Measurements from ENCODE around the gene ZGRF1. TPM values are rescaled to one million over a fixed set of nuclear protein-coding genes. Genes with fewer than 3 reads are reported as not detected.
"Not testable (repeated sequence)": the region's sequence is repeated elsewhere in the genome, so short reads cannot be mapped to it uniquely, and the experiment has no call there.

The ZGRF1 gene
- total RNA-seq, 1 donor = 15.1 TPM

DNA sequence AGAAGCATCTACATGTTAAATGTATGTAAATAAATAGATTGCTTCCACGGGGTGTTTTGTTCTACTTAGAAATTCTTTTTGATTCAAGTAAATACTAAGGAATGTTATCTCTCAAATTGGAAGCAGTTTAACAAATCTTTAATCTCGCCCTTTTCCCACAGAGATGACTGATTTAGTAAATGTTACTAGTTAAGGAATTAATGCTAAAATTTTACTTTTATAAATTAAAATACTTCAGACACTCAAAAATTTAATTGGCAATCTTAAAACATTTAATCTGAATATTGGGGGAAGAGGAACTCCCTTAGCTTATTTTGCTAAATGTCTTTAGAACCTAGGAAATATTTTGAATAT is 12.3 kb upstream of the ZGRF1 start:
- no peak for DNase-seq (ENCODE audit: low read depth)
- TF ChIP-seq, protein P1, sequence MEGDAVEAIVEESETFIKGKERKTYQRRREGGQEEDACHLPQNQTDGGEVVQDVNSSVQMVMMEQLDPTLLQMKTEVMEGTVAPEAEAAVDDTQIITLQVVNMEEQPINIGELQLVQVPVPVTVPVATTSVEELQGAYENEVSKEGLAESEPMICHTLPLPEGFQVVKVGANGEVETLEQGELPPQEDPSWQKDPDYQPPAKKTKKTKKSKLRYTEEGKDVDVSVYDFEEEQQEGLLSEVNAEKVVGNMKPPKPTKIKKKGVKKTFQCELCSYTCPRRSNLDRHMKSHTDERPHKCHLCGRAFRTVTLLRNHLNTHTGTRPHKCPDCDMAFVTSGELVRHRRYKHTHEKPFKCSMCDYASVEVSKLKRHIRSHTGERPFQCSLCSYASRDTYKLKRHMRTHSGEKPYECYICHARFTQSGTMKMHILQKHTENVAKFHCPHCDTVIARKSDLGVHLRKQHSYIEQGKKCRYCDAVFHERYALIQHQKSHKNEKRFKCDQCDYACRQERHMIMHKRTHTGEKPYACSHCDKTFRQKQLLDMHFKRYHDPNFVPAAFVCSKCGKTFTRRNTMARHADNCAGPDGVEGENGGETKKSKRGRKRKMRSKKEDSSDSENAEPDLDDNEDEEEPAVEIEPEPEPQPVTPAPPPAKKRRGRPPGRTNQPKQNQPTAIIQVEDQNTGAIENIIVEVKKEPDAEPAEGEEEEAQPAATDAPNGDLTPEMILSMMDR (IDR thresholded peaks at IDR 0.05; ENCODE audit: insufficient read depth, low read depth, low read length) = no peak
- no peak overlapping the region for H3K4me3 ChIP-seq (ENCODE audit: low read depth, low read length)

DNA sequence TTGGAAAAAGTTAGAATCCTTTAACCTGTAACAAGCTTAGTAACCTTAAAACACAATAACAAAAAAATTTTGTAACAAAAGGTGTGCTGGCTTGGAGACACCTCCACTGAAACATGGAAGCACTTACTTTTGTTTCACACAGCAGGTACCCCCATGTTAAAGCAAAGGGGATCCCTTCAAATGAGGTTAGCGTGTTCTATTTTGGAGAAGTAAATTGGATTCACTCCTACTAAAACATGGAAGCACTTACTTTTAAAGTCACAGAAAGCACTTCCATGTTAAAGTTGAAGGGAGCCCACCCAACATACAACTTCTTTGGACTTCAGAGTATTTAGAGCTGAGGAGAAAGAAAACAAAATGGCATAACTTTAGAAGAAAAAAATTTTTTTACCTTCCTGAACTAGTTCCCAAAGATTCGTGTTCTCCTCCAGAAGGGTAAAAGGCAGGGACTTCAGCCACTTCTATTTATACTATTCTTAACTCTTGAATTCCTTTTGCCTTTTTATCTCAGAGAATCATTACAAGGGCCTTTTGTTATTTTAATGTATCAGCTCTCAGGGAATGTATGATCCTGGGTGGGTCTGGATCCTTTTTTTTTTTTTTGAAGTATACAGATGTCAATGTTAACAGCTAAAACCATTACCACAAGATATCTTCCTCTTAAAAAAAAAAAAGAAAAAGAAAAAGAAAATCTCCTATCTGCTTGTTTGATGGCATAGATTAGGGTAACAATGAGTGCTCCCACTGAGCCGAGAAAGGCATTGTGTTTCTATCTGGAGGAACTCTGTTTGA is 11.8 kb upstream of the ZGRF1 start:
- TF ChIP-seq, protein P1 (IDR thresholded peaks at IDR 0.05; ENCODE audit: insufficient read depth, low read depth, low read length) = no peak
- no peak for DNase-seq (ENCODE audit: low read depth)
- no peak overlapping the region for H3K4me3 ChIP-seq (ENCODE audit: low read depth, low read length)

DNA sequence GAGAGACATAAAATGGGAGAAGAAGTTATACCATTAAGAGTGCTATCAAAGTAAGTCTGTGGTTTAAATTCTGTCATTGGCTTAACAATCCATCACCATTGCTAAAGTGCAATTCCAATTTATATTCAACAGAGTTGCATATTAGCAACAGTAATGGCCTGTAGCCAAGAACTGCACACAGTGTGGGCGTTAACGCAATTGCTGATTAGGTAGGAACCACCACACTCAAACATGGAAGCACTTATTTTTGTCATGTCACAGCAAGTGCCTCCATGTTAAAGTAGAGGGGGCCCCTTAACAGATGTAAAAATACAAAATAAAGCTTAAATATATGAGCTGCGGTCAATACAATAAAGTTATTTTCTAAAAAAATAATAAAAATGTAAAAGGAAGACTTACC is 11.1 kb upstream of the ZGRF1 start:
- TF ChIP-seq, protein P1 (IDR thresholded peaks at IDR 0.05; ENCODE audit: insufficient read depth, low read depth, low read length) = no peak
- H3K4me3 ChIP-seq (ENCODE audit: low read depth, low read length) = no peak overlapping the region
- no peak for DNase-seq (ENCODE audit: low read depth)

DNA sequence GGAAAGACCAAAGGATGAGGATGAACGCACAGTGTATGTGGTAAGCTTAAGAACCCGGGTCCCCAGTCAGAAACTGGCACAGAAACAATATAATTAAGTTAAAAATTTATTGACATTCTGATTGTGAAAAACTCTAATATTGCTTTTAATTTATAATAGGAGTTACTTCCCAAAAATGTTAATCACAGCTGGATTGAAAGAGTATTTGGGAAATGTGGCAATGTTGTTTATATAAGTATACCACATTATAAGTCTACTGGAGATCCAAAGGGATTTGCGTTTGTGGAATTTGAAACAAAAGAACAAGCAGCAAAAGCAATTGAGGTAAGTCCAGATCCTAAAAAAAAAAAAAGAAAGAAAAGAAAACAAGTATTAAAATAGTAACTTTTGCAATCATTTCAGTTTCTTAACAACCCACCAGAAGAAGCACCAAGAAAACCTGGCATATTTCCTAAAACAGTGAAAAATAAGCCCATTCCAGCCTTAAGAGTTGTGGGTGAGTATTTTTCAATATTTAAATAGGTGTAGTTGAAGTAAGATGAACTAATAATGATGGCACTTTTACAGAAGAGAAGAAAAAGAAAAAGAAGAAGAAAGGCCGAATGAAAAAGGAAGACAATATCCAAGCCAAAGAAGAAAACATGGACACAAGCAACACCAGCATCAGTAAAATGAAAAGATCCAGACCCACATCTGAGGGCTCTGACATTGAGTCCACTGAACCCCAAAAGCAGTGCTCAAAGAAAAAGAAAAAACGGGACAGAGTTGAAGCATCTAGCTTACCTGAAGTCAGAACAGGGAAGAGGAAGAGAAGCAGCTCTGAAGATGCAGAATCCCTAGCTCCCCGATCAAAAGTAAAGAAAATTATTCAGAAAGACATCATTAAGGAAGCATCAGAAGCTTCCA is 10.2 kb upstream of the ZGRF1 start:
- TF ChIP-seq, protein P1 (IDR thresholded peaks at IDR 0.05; ENCODE audit: insufficient read depth, low read depth, low read length) = no peak
- no peak for DNase-seq (ENCODE audit: low read depth)
- H3K4me3 ChIP-seq (ENCODE audit: low read depth, low read length) = no peak overlapping the region

DNA sequence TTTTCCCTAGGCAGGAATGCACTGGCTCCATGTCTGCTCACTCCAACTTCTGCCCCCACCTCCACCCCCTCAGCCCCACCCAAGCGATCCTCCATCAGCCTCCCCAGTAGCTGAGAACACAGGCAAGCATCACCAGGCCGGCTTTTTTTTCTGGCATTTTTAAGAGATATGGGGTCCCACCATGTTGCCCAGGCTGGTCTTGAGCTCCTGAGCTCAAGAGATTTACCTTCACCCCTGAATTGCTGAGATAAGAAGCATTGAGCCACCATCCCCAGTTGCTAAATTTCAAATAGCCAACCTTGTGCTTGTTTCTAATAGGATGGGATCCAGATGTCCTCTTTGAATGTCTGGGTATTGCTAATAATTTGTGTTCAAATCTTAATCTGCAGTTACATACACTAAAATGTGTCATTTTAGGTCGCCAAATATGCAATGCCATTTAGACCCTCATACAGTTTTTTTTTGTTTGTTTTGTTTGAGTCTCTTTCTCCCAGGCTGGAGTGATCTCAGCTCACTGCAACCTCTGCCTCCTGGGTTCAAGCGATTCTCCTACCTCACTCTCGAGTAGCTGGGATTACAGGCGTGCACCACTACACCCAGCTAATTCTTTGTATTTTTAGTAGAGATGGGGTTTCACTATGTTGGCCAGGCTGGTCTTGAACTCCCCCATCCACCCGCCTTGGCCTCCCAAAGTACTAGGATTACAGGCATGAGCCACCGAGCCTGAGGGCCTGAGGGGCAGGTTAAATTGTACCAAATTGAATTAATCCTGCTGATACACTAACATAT is 9.0 kb upstream of the ZGRF1 start:
- H3K4me3 ChIP-seq (ENCODE audit: low read depth, low read length) = no peak overlapping the region
- no peak for DNase-seq (ENCODE audit: low read depth)
- TF ChIP-seq, protein P1 (IDR thresholded peaks at IDR 0.05; ENCODE audit: insufficient read depth, low read depth, low read length) = no peak

DNA sequence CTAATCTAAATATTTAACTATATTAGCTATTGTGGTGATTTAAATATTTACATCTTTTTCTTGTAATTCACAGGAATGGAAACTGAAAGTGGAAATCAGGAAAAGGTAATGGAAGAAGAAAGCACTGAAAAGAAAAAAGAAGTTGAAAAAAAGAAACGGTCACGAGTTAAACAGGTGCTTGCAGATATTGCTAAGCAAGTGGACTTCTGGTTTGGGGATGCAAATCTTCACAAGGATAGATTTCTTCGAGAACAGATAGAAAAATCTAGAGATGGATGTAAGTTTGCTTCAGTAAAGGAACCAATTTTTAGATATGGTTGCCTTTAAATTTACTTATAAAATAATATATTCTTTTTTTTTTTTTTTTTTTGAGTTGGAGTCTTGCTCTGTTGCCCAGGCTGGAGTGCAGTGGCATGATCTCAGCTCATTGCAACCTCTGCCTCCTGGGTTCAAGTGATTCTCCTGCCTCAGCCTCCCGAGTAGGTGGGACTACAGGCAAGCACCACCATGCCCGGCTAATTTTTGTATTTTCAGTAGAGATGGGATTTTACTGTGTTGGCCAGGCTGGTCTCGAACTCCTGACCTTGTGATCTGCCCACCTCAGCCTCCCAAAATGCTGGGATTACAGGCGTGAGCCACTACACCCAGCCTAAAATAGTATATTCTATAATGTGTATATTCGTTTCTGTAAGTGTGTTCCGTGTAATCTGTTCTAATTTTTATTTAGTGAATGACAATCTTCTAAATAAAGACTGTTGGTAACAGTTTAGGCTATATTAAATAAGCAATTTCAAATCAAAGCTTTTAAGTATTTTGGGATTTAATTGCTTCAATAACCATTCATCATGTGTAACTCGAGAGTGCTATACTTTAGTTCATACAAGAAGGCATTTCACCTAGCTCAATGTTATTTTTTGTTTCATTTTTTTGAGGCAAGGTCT is 8.2 kb upstream of the ZGRF1 start:
- not testable (repeated sequence) for DNase-seq (ENCODE audit: low read depth); H3K4me3 ChIP-seq (ENCODE audit: low read depth, low read length)

Data from fibroblast of villous mesenchyme (primary cell).